ENCODE measurements around the gene TCF19. TPM values are rescaled to one million over a fixed set of nuclear protein-coding genes. Genes with fewer than 3 reads are reported as not detected.

The TCF19 gene
- total RNA-seq, 1 experiment from 2014 or later, result 15.0 TPM

DNA sequence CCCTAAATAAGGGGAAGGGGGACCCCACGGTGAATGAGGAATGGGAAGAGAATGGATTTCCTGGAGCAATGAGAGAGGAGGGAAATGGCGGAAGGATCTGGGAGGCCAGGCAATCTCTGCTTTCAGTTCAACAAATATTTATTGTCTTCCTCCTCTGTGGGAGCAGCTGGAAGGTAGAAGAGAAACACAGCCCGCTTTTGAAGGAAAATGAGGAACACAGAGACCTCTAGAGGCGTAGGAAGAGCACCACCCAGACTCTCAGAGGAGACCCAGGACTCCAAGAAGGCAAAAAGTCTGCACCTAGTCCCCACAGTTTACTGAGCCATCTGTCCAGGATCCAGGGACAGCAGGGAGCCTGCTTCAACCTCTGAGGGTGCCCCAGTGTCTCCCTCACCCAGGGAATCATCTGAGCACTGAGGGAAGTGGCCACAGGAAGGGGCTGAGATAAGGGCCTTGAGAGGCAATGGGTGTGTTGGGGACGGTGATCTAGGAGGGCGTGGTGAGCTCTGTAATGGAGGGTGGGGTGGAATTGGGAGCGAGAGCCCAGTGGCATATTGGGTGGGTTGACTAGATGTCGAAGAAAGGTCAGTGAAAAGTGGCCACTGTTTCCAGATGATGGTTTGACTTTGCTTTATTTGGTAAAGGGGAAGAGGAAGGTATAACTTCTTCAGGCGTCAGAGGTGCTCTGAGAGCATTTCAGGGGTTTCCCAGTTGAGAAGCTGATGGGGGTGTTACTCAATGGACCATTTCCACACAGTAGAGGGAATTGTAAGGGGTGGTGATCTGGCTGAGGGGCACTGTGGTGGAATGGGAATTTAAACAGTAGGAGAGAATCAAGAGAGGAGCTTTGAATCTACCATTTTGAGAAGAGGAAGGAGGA lies 43.2 kb upstream of the TCF19 start:
- no peak overlapping the region for H3K9ac ChIP-seq (ENCODE audit: extremely low read depth, insufficient read length, low read length)
- no peak overlapping the region for H4K5ac ChIP-seq (ENCODE audit: insufficient read length, low read depth, low read length)
- WGBS (ENCODE audit: extremely low coverage, insufficient read length, low lambda C conversion rate), result no CpG with 5 or more reads among the region's 9 CpGs
- no peaks in the 10 kb centered on the region; the same call in 1 of the 2 replicates for H3K27me3 ChIP-seq (ENCODE audit: insufficient read depth, low read length)
- Mint-ChIP-seq H3K36me3 (ENCODE audit: insufficient read depth in 1 of 3, low read depth in 3 of 3) (no peaks in the 10 kb centered on the region), H3K9me3 (no peaks in the 10 kb centered on the region), H3K4me3 (no peak overlapping the region), H3K4me1 (peaks cover 40 to 49% of the 10 kb centered on the region in 2 experiments), H3K27ac (peak overlapping the region in 1 of 3 experiments; percentile 86; a peak in 4 of 7 replicates), H3K27me3 (ENCODE audit: low read depth) (peaks cover 53% of the 10 kb centered on the region)
- H2BK5ac ChIP-seq (ENCODE audit: insufficient read length, low read length), result no peak overlapping the region
- no peak overlapping the region for H2AFZ ChIP-seq (ENCODE audit: low read length)
- no peak overlapping the region for H3K23ac ChIP-seq (ENCODE audit: insufficient read length, low read depth, low read length)
- no peak overlapping the region for H3K18ac ChIP-seq (ENCODE audit: insufficient read length, low read depth, low read length)
- no peaks in the 10 kb centered on the region for H3K79me1 ChIP-seq (ENCODE audit: insufficient read depth, low read depth, low read length, poor library complexity, severe bottlenecking)
- H3K27ac ChIP-seq (ENCODE audit: insufficient read length, low read depth, low read length), result no peak overlapping the region
- H3K9me3 ChIP-seq (ENCODE audit: control insufficient read depth, low read depth, low read length), result no peaks in the 10 kb centered on the region
- no peak overlapping the region for H3K56ac ChIP-seq (ENCODE audit: insufficient read length, low read depth, low read length)
- no peak overlapping the region for H3K14ac ChIP-seq (ENCODE audit: insufficient read depth, low read length)
- no peak overlapping the region for H2BK12ac ChIP-seq (ENCODE audit: insufficient read length, low read depth, low read length)
- no peak overlapping the region for H2BK120ac ChIP-seq (ENCODE audit: low read depth, low read length, poor library complexity, severe bottlenecking)
- no peak overlapping the region for H2AK5ac ChIP-seq (ENCODE audit: insufficient read length, low read length)
- H3K4me1 ChIP-seq (ENCODE audit: insufficient read depth, low read length), result peaks cover 13% of the 10 kb centered on the region; the same call in 1 of the 2 replicates
- H3K4me2 ChIP-seq (ENCODE audit: insufficient read depth, insufficient read length, low read length), result no peak overlapping the region
- no peak overlapping the region for H4K91ac ChIP-seq (ENCODE audit: insufficient read length, low read depth, low read length)
- H4K20me1 ChIP-seq (ENCODE audit: control insufficient read depth, insufficient read depth, insufficient read length), result no peaks in the 10 kb centered on the region
- no peak overlapping the region for H3T11ph ChIP-seq (ENCODE audit: low read length)
- TF ChIP-seq, protein P1, sequence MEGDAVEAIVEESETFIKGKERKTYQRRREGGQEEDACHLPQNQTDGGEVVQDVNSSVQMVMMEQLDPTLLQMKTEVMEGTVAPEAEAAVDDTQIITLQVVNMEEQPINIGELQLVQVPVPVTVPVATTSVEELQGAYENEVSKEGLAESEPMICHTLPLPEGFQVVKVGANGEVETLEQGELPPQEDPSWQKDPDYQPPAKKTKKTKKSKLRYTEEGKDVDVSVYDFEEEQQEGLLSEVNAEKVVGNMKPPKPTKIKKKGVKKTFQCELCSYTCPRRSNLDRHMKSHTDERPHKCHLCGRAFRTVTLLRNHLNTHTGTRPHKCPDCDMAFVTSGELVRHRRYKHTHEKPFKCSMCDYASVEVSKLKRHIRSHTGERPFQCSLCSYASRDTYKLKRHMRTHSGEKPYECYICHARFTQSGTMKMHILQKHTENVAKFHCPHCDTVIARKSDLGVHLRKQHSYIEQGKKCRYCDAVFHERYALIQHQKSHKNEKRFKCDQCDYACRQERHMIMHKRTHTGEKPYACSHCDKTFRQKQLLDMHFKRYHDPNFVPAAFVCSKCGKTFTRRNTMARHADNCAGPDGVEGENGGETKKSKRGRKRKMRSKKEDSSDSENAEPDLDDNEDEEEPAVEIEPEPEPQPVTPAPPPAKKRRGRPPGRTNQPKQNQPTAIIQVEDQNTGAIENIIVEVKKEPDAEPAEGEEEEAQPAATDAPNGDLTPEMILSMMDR (conservative IDR thresholded peaks at IDR 0.05), result peak; percentile 45
- H4K8ac ChIP-seq (replicated peaks; ENCODE audit: insufficient read length, low read depth, low read length), result no peak overlapping the region
- no peak overlapping the region for H2BK20ac ChIP-seq (ENCODE audit: low read depth, low read length, poor library complexity, severe bottlenecking)
- DNase-seq, result no peak
- H2BK15ac ChIP-seq (ENCODE audit: low read depth, low read length), result no peak overlapping the region
- no peak overlapping the region for H3K4ac ChIP-seq (ENCODE audit: low read depth, low read length)
- no peaks in the 10 kb centered on the region for H3K23me2 ChIP-seq (ENCODE audit: insufficient read length, low read depth, low read length, poor library complexity, severe bottlenecking)
- no peaks in the 10 kb centered on the region for H3K79me2 ChIP-seq (ENCODE audit: insufficient read depth, low read length)

Measured in H9 (cell line).